ENCODE data around the gene SOBP.

Gene SOBP

DNA sequence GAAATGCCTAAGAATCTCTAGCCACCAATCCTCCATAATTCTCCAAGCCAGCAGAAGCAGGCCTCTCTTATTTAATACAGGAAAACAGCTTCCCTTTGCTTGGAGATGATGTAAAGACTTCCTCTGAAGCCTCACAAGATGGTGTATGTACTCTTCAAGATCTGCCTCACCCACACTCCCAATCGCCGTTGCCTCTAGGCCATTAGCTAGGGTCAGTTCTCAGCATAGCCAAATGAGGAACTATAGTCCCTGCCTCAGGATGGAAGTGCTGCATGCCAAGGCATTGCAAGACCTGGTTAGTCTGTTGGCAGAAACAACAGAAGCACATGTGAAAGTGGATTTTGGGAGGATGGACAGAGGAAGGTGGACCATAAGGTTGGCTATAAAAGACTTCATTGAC is 195.1 kb downstream of the SOBP start:
- H3K4me1 ChIP-seq (ENCODE audit: insufficient read depth, low read length) = no peaks in the 10 kb centered on the region
- no peaks in the 10 kb centered on the region for H3K36me3 ChIP-seq (ENCODE audit: insufficient read depth, low read length)
- no peaks in the 10 kb centered on the region for H3K27me3 ChIP-seq (ENCODE audit: insufficient read depth, low read length, poor library complexity)
- no peak overlapping the region for H3K27ac ChIP-seq (ENCODE audit: low read length)
- H2AFZ ChIP-seq (ENCODE audit: low read depth, low read length) = no peak overlapping the region
- no peak overlapping the region for H3K4me2 ChIP-seq (ENCODE audit: insufficient read depth, low read length)
- H3K79me2 ChIP-seq (ENCODE audit: insufficient read depth, low read length) = no peaks in the 10 kb centered on the region
- DNase-seq (no peak), ATAC-seq (ENCODE audit: insufficient read depth, low read depth) (no peak)
- no peak overlapping the region for H3K4me3 ChIP-seq (ENCODE audit: low read depth in 1 of 2, low read length in 2 of 2)
- H3K9ac ChIP-seq (ENCODE audit: low read depth, low read length) = no peak overlapping the region
- H4K20me1 ChIP-seq (ENCODE audit: insufficient read depth, low read length) = no peaks in the 10 kb centered on the region
- TF ChIP-seq, protein P1, sequence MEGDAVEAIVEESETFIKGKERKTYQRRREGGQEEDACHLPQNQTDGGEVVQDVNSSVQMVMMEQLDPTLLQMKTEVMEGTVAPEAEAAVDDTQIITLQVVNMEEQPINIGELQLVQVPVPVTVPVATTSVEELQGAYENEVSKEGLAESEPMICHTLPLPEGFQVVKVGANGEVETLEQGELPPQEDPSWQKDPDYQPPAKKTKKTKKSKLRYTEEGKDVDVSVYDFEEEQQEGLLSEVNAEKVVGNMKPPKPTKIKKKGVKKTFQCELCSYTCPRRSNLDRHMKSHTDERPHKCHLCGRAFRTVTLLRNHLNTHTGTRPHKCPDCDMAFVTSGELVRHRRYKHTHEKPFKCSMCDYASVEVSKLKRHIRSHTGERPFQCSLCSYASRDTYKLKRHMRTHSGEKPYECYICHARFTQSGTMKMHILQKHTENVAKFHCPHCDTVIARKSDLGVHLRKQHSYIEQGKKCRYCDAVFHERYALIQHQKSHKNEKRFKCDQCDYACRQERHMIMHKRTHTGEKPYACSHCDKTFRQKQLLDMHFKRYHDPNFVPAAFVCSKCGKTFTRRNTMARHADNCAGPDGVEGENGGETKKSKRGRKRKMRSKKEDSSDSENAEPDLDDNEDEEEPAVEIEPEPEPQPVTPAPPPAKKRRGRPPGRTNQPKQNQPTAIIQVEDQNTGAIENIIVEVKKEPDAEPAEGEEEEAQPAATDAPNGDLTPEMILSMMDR (IDR thresholded peaks at IDR 0.05; ENCODE audit: borderline replicate concordance, extremely low read depth, low read length, poor library complexity, severe bottlenecking) = no peak
- no peak for TF ChIP-seq EZH2 (IDR thresholded peaks at IDR 0.05; ENCODE audit: borderline replicate concordance, low read depth, low read length, severe bottlenecking)
- no peaks in the 10 kb centered on the region for H3K9me3 ChIP-seq (ENCODE audit: insufficient read depth, low read length, severe bottlenecking)

DNA sequence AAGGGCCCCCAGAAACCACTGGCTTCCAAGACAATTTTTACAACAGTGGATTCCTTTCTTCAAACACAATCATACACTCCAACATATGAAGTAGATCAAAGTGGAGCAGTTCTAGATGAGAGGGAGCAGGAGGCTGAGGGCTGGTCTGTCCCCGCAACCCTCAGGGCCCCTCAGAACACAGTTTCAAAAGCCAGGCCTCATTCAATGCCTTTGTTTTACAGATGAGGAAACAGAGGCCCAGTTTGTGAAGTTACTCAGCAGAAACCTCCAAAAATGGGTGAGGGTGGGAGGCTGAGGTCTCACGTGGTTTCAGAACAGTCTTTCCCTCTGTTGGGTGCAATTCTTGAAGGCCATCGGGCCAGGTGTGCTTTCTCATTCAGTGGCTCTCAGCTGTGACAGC is 199.3 kb downstream of the SOBP start:
- Histone ChIP-seq H3K4me2 (ENCODE audit: insufficient read depth, low read length) (no peak overlapping the region), H3K36me3 (ENCODE audit: insufficient read depth, low read length) (no peaks in the 10 kb centered on the region), H3K9me3 (ENCODE audit: insufficient read depth, low read length, severe bottlenecking) (no peaks in the 10 kb centered on the region), H3K27me3 (ENCODE audit: insufficient read depth, low read length, poor library complexity) (no peaks in the 10 kb centered on the region), H4K20me1 (ENCODE audit: insufficient read depth, low read length) (no peaks in the 10 kb centered on the region), H3K27ac (ENCODE audit: low read length) (no peak overlapping the region), H2AFZ (ENCODE audit: low read depth, low read length) (no peak overlapping the region), H3K79me2 (ENCODE audit: insufficient read depth, low read length) (no peaks in the 10 kb centered on the region), H3K4me3 (ENCODE audit: low read depth in 1 of 2, low read length in 2 of 2) (no peak overlapping the region), H3K9ac (ENCODE audit: low read depth, low read length) (no peak overlapping the region), H3K4me1 (ENCODE audit: insufficient read depth, low read length) (no peaks in the 10 kb centered on the region)
- TF ChIP-seq EZH2 (IDR thresholded peaks at IDR 0.05; ENCODE audit: borderline replicate concordance, low read depth, low read length, severe bottlenecking) = no peak
- TF ChIP-seq, protein P1 (IDR thresholded peaks at IDR 0.05; ENCODE audit: borderline replicate concordance, extremely low read depth, low read length, poor library complexity, severe bottlenecking) = no peak
- ATAC-seq (ENCODE audit: insufficient read depth, low read depth) (no peak), DNase-seq (no peak)

GRCh38 chr6:107689951-107690642 is 200.2 kb downstream of the SOBP start:
- Histone ChIP-seq H3K4me2 (ENCODE audit: insufficient read depth, low read length) (no peak overlapping the region), H3K36me3 (ENCODE audit: insufficient read depth, low read length) (no peaks in the 10 kb centered on the region), H3K9ac (ENCODE audit: low read depth, low read length) (no peak overlapping the region), H3K4me3 (ENCODE audit: low read depth in 1 of 2, low read length in 2 of 2) (no peak overlapping the region), H4K20me1 (ENCODE audit: insufficient read depth, low read length) (no peaks in the 10 kb centered on the region), H3K79me2 (ENCODE audit: insufficient read depth, low read length) (no peaks in the 10 kb centered on the region), H3K27ac (ENCODE audit: low read length) (no peak overlapping the region), H3K9me3 (ENCODE audit: insufficient read depth, low read length, severe bottlenecking) (no peaks in the 10 kb centered on the region), H3K27me3 (ENCODE audit: insufficient read depth, low read length, poor library complexity) (no peaks in the 10 kb centered on the region), H2AFZ (ENCODE audit: low read depth, low read length) (no peak overlapping the region), H3K4me1 (ENCODE audit: insufficient read depth, low read length) (no peaks in the 10 kb centered on the region)
- no peak for DNase-seq
- TF ChIP-seq EZH2 (IDR thresholded peaks at IDR 0.05; ENCODE audit: borderline replicate concordance, low read depth, low read length, severe bottlenecking) = no peak
- TF ChIP-seq, protein P1 (IDR thresholded peaks at IDR 0.05; ENCODE audit: borderline replicate concordance, extremely low read depth, low read length, poor library complexity, severe bottlenecking) = no peak
- no peak for ATAC-seq (ENCODE audit: insufficient read depth, low read depth)
